Activated T-cell treated with anti-CD3 and anti-CD28 coated beads for 1 hour (primary cell): Measurements from ENCODE around the gene TTBK2.
A peak's percentile ranks its signal among the peaks of the same experiment; 100 is the strongest.

ENCODE experiments used
- DNase-seq: peaks from one replicate; pipeline ENCODE4 v3.0.0-alpha.2; 2020; ENCODE audit warnings: low read depth

The TTBK2 gene

GRCh38 chr15:42727750-42728381 lies 192.7 kb downstream of the TTBK2 start:
- no peak for DNase-seq

DNA sequence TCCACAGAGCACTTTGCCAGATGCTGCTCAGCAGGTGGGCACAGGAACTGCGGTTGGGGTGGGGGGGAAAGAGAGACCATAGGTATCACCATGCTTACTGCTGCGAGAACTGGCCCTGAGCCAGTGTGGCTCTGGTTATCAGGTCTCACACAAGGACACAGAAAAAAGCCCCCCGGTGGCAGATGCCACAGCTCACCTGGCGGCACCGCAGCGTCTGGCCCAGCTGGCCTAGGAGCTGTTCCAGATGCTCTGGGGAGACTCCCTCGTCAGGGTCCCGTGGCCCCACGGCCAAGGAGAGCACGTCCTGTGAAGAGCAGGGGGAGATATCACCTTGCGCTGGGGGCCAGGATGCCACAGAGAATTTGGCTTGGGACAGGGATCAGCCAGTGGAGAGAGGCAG lies 194.5 kb downstream of the TTBK2 start:
- DNase-seq = no peak

DNA sequence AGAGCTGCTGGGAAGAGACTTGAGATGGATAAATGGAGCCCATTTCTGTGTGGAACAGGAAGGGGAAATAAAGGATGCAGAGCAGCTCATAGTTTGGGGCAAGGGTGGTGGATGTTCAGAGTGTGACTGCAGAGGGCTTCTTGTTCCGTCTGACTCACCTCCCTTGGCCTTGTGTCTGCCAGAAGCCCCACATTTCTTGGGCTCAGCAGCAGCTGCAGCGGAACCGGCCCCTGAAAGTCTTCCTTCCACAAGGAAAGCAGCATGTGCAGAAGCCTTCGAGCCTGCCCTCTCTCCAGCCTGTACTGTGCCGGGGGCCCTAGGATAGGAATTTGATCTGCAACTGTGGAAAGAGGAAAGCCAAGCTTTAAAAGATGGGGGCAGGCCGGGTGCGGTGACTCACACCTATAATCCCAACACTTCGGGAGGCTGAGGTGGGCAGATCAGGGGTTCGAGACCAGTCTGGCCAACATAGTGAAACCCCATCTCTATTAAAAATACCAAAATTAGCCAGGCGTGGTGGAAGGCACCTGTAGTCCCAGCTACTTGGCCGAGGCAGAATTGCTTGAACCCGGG lies 195.2 kb downstream of the TTBK2 start:
- no peak for DNase-seq

DNA sequence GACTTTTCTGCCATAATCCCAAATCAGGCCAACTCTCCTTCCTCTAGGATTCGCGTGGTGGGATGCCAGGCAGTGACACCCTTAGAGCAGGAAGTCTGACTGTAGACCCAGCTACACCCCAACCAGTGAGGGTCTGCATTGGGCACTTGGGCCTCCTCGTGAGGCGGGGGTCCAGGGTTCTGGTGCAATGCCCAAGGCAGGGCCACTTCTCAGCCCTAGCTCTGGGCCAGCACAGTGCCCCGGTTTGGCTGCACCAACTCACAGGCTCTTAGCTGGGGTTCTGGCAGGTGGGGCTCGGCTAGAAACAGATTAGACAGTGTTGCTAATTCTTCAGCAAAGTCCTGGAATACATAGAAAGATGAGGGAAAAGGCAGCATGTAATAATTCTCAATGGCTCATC lies 196.3 kb downstream of the TTBK2 start:
- DNase-seq = no peak

GRCh38 chr15:42723068-42723467 lies 197.5 kb downstream of the TTBK2 start:
- no peak for DNase-seq

GRCh38 chr15:42721916-42722315 lies 198.7 kb downstream of the TTBK2 start:
- no peak for DNase-seq

GRCh38 chr15:42721016-42721415 lies 199.6 kb downstream of the TTBK2 start:
- no peak for DNase-seq

DNA sequence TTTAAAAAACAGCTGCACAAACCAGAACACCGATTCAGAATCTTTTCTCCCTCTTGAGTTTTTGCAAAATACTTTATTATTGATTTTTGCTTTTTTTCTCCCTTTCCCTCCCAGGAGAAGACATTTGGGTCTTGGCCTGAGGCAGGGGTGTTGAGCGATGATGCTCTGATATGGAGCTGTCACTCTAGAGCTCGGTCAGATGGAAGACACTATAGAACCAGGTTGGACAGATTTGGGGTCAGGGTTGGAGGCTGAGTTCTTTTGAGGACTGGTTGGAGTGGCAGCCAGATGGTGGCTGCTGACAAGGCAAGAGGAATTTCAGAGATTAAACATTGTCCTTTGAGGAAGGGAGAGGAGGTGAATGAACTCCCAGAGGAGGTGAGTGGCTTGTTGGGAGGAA lies 200.5 kb downstream of the TTBK2 start:
- no peak for DNase-seq

GRCh38 chr15:42719043-42719442 lies 201.5 kb downstream of the TTBK2 start:
- no peak for DNase-seq

DNA sequence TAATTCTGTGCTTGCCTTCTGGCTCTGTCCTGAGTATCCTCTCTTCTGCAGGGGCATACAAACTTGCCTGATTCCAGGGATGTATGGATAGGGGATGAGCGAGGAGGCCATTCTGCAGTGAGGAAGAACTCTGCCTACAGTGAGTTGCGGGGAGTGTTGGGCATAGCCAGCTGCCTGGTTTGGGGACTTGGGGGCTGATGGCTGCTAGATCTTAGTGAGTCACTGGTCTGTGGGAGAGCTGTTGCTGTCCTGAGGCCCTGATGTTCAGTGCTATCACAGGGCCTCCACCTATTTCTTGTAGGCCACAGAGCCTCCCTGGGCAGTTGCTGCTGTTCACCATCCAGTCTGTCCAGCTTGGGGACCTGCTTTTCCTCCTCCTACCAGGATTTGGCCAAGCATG lies 204.0 kb downstream of the TTBK2 start:
- DNase-seq = no peak

DNA sequence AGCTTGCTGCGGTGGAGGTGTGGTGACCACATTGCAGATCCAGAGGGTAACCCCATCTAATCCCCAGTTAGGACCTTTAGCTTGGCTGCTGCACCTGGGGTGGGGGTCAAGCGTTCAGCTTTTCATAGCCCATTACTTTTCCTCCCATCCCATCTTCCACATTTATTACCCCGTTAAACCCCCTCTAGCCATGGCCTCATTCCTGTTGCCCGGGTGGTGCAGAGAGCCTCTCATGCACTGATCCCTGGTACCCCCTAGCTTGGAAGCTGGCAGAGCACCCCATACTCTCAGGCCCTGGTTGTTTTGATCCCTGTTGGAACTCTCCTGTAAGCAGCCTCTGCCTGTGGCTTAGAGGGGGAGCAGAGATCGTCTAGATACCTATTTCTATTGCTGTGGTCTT lies 204.5 kb downstream of the TTBK2 start:
- no peak for DNase-seq

DNA sequence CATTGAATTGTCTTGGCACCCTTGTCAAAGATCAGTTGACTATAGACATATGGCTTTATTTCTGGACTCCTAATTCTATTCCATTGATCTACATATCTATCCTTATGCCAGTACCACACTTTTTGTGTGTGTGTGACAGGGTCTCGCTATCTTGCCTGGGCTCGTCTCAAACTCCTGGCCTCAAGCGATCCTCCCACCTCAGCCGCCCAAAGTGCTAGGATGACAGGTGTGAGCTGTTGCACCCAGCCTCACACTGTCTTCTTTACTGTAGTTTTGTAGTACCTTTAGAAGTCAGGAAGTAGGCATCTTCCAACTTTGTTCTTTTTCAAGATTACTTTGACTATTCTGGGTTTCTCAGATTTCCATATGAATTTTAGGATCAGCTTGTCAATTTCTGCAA lies 208.0 kb downstream of the TTBK2 start:
- no peak for DNase-seq

GRCh38 chr15:42711746-42712145 lies 208.8 kb downstream of the TTBK2 start:
- no peak for DNase-seq

GRCh38 chr15:42710662-42711061 lies 209.9 kb downstream of the TTBK2 start:
- DNase-seq = no peak

DNA sequence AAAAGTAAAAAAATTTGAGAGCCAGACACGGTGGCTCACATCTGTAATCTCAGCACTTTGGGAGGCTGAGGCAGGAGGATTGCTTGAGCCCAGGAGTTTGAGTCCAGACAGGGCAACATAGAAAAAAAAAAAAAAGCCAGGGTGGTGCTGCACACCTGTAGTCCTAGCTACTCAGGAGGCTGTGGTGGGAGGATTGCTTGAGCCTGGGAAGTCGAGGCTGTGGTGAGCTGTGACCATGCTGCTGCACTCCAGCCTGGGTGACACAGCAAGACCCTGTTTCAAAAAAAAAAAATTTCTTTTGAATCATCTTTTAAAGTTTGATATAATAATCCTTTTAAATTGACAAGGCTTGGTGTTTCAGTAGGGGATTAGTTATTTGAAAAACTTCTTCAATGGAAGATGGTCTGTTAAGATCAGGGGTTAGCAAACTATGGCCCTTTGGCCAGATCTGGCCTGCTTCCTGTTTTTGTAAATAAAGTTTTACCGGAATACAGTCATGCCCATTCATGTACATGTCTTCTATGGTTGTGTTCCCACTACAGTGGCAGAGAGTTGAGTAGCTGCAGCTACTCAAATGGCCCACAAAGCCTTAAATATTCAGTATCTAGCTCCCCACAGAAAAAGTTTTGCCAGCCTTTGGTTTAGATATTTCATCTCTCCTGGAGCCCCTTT lies 212.6 kb downstream of the TTBK2 start:
- DNase-seq = no peak

GRCh38 chr15:42707068-42707467 lies 213.5 kb downstream of the TTBK2 start:
- DNase-seq = no peak

GRCh38 chr15:42705336-42705735 lies 215.2 kb downstream of the TTBK2 start:
- no peak for DNase-seq

GRCh38 chr15:42704492-42704926 lies 216.1 kb downstream of the TTBK2 start:
- DNase-seq = peak; percentile 47

DNA sequence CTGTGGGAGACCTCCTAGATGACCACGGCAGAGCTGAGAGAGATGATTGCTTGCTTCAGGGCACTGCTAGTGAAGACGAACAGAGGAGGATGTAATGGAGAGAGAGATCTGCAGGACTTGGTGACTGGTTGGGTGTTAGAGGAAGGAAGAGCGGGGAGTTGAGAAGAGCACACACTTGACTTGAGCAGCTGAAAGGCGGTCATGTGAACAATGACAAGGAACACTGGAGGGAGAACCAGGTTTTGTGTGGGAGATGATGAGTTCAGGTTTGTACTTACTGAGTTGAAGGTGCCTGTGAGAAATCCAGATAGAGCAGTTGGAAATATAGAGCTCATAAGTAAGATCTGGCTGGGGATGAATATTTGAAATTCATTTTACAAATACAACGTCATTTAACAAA lies 224.0 kb downstream of the TTBK2 start:
- no peak for DNase-seq

DNA sequence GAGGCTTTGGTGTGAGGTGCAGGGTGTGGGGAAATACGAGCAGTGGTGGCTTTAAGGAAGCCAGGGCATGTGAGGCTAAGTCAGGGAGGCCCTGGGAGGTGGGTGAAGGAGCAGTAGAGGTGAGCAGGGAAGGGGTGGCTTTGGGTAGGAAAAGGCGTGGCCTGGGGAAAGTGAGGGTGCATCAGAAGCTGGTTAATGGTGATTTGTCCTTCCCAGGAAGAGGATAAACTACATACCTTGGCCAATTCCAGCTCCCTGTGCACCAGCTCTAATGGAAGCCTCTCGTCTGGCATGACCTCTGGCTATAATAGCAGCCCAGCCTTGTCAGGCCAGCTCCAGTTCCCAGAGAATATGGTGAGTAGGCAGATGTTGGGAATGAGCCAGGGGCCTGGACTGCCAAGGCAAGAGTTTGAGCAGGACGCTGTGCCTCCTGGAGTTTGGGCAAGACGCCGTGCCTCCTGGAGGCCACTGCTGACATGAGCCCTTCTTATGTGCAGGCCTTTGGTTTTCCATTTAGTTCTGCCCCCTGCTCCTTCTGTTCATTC lies 225.0 kb downstream of the TTBK2 start:
- DNase-seq = no peak

DNA sequence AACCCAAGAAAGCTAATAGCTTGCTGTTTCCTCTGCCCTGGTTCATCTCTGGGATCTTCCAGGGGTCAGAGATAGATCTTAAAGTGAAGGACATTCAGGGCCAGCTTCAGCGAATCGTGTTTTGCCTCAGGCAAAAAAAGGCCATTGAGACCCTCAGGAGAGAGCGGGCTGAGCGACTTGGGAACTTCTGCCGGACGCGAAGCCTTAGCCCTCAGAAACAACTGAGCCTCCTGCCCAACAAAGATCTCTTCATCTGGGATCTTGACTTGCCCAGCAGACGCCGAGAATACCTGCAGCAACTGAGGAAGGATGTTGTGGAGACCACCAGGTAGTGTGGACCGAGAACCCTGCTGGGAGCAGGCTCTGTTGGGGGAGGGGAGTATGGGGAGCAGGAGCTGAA lies 226.2 kb downstream of the TTBK2 start:
- no peak for DNase-seq

DNA sequence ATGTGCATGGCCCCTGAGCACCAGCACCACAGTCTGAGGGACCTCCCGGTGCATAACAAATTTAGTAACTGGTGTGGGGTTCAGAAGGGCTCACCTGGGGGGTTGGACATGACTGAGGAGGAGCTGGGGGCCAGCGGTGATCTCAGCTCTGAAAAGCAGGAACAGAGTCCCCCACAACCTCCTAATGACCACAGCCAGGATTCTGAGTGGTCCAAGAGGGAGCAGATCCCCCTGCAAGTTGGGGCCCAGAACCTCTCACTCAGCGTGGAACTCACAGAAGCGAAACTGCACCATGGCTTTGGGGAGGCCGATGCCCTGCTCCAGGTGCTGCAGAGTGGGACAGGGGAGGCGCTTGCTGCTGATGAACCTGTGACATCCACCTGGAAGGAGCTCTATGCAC lies 226.6 kb downstream of the TTBK2 start:
- DNase-seq = no peak

GRCh38 chr15:42693496-42693895 lies 227.1 kb downstream of the TTBK2 start:
- DNase-seq = no peak
